HepG2 (cell line): ENCODE measurements around the gene PDZK1. TPM values are rescaled to one million over a fixed set of nuclear protein-coding genes. Genes with fewer than 3 reads are reported as not detected.

Experiments
- ARNT ChIP-seq: fragments of 450-650 bp; IDR thresholded peaks from 2 replicates; pipeline ENCODE4 v1.6.1; 2017
- FOXA1 ChIP-seq, 2 experiments: fragments of 450-650 bp in 1 of 2; sonication (generic) in 1 of 2; formaldehyde crosslinking in 1 of 2; IDR thresholded peaks; 2 replicates each; pipeline versions ENCODE4 v1.4.0 to v1.6.1; 2016 to 2020; ENCODE audit warnings: missing genetic modification reagents in 1 of 2
- NCOA2 ChIP-seq: sonication (generic); formaldehyde crosslinking; IDR thresholded peaks from 2 replicates; pipeline ENCODE4 v1.8.0; 2022; ENCODE audit warnings: inconsistent platforms
- NCOA5 ChIP-seq: sonication (generic); formaldehyde crosslinking; IDR thresholded peaks from 2 replicates; pipeline ENCODE4 v1.4.0; 2020; ENCODE audit warnings: missing genetic modification reagents
- ONECUT2 ChIP-seq: sonication (generic); formaldehyde crosslinking; IDR thresholded peaks from 2 replicates; pipeline ENCODE4 v1.4.0; 2020; ENCODE audit warnings: missing genetic modification reagents
- RXRA ChIP-seq: sonication (generic); formaldehyde crosslinking; IDR thresholded peaks from 2 replicates; pipeline ENCODE4 v1.5.1; 2020; ENCODE audit warnings: missing genetic modification reagents
- SOX13 ChIP-seq, 3 experiments: fragments of 450-650 bp in 1 of 3; sonication (generic) in 1 of 3; formaldehyde crosslinking in 1 of 3; IDR thresholded peaks in 2 of 3; conservative IDR thresholded peaks in 1 of 3; 2 replicates each; pipeline versions ENCODE4 v1.5.0 to v1.6.1; 2016 to 2020; ENCODE audit warnings: antibody characterized with exemption in 1 of 3, mild to moderate bottlenecking in 1 of 3, missing compliant biosample characterization in 1 of 3, missing genetic modification reagents in 1 of 3, moderate library complexity in 1 of 3
- TFDP1 ChIP-seq: IDR thresholded peaks from 2 replicates; pipeline ENCODE4 v1.6.1; 2016; ENCODE audit warnings: missing compliant biosample characterization, missing genetic modification reagents, borderline replicate concordance
- ZBED4 ChIP-seq: sonication (generic); formaldehyde crosslinking; IDR thresholded peaks from 2 replicates; pipeline ENCODE4 v1.4.0; 2020; ENCODE audit warnings: missing genetic modification reagents, borderline replicate concordance
- ZFX ChIP-seq: sonication (generic); formaldehyde crosslinking; IDR thresholded peaks from 2 replicates; pipeline ENCODE4 v1.4.0; 2020; ENCODE audit warnings: mild to moderate bottlenecking, low read depth, missing genetic modification reagents, moderate library complexity
- polyA plus RNA-seq, 8 experiments: library from polyadenylated mRNA; depleted of rRNA in 3 of 8; stranded (reverse) in 7 of 8; unstranded in 1 of 8; fragments of >200 nt; fragmentation: Illumina TruSeq in 4 of 8; extraction: Trizol in 4 of 8; gene quantifications; 2 replicates each; pipeline versions ENCODE4 v1.2.1 to v1.2.3, GENCODE V29; 2011 to 2016; ENCODE audit warnings: low read depth in 4 of 8, missing spikeins in 1 of 8, mixed read lengths in 1 of 8; ENCODE audit not compliant: insufficient read depth in 1 of 8
- total RNA-seq, 5 experiments: library from RNA; depleted of rRNA; stranded (reverse); fragments of >200 nt; fragmentation: Illumina TruSeq; extraction: Trizol; gene quantifications; 2 replicates each; pipeline ENCODE4 v1.2.3, GENCODE V29; 2016; ENCODE audit warnings: low read depth in 1 of 5

The PDZK1 gene
- total and polyA plus RNA-seq, 2 of the 13 experiments (the other 11 are each of a cell fraction or from before 2014, with no cell fraction given) = 16.2 to 46.4 TPM

DNA sequence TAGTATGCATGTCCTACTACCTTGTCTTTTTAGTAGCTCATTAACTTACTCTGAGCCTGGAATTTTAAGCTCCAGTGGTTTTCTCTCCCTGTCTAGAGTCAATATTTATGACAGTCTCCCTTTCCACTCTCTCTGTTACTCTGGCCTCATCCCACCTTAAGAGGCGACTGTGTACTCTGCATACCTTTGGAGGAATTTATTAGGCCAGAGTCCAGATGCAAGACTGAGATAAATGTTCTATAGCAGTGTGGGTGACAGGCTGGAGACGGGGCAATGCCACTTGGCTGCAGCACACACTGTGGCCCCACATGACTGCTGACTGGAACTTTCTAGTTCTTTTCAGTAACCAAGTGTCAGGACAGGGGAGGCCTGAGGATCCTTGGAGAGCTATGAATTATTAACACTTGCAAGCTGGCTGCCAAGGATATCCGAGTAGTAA is 4.1 kb upstream of the PDZK1 start (continued):
- TF ChIP-seq ZBED4 (CRISPR knock-in tag) = no peak
- TF ChIP-seq FOXA1 (IDR thresholded peaks at IDR 0.05) = no peak
- TF ChIP-seq FOXA1 (CRISPR knock-in tag; IDR thresholded peaks at IDR 0.05) = peak; percentile 73
- TF ChIP-seq TFDP1 = no peak
- TF ChIP-seq ONECUT2 (CRISPR knock-in tag) = peak; percentile 33; the same call in 1 of the 2 replicates
- TF ChIP-seq NCOA2 (CRISPR knock-in tag) = peak; percentile 62; the same call in 1 of the 2 replicates
- no peak for TF ChIP-seq NCOA5 (CRISPR knock-in tag)
- TF ChIP-seq RXRA = no peak; the same call in 1 of the 2 replicates
- no peak for TF ChIP-seq ZFX (CRISPR knock-in tag)
- TF ChIP-seq SOX13 (IDR thresholded peaks at IDR 0.05) = no peak
- peak in 1 of 2 experiments; percentile 71; a peak in 2 of 4 replicates for TF ChIP-seq SOX13 (CRISPR knock-in tag; conservative IDR thresholded peaks at IDR 0.05 in 1 of 2, IDR thresholded peaks at IDR 0.05 in 1 of 2)
- TF ChIP-seq ARNT = no peak
- TF ChIP-seq, all 625 proteins: peak for 90
